ENCODE results near the gene SEC14L2. TPM values are rescaled to one million over a fixed set of nuclear protein-coding genes. Genes with fewer than 3 reads are reported as not detected.

SEC14L2 gene
- total RNA-seq, 4 donors from 2014 or later: 3.0 to 8.8 (median 5.0) TPM

GRCh38 chr22:30469165-30469564 lies 72.3 kb downstream of the SEC14L2 start:
- DNase-seq (ENCODE audit: low spot score): no peak
- no peak for TF ChIP-seq CTCF (IDR thresholded peaks at IDR 0.05)
- no peak for ATAC-seq (ENCODE audit: low FRiP score)

GRCh38 chr22:30470655-30471054 lies 73.8 kb downstream of the SEC14L2 start:
- DNase-seq (ENCODE audit: low spot score): no peak
- no peak for ATAC-seq (ENCODE audit: low FRiP score)
- no peak for TF ChIP-seq CTCF (IDR thresholded peaks at IDR 0.05)

- no peak for DNase-seq (ENCODE audit: low spot score)
- no peak for ATAC-seq (ENCODE audit: low FRiP score)
- TF ChIP-seq CTCF (IDR thresholded peaks at IDR 0.05): no peak
Observed at GRCh38 chr22:30471616-30472318, 74.9 kb downstream of the SEC14L2 start, which contains the start of gene SEC14L3. Gene SEC14L3 (minus strand): TSS chr22:30472017. CDS start chr22:30471958, 59 bp downstream.

GRCh38 chr22:30472994-30473720 lies 76.3 kb downstream of the SEC14L2 start:
- DNase-seq (ENCODE audit: low spot score) (no peak), ATAC-seq (ENCODE audit: low FRiP score) (no peak)
- no peak for TF ChIP-seq CTCF (IDR thresholded peaks at IDR 0.05)

- ATAC-seq (ENCODE audit: low FRiP score) (no peak), DNase-seq (ENCODE audit: low spot score) (no peak)
- TF ChIP-seq CTCF (IDR thresholded peaks at IDR 0.05): no peak
Observed at GRCh38 chr22:30474121-30474520, 77.3 kb downstream of the SEC14L2 start.

Small RNA genes lying within 50 kb of the gene (small RNA-seq; reads per million reads assigned to genes)
- gene AC004832.3 (not detected), gene RNU6-564P (not detected)

Other genes starting within 250 kb of the SEC14L2 start
- 10 to 100 TPM in 2 of 4 donors, 1 to 10 TPM in 2; 1.3 to 74.7 (median 24.4) TPM for gene LIF, start 150.3 kb upstream of the SEC14L2 start, total RNA-seq
- gene OSM, start 130.2 kb upstream of the SEC14L2 start, total RNA-seq: 10 to 100 TPM in 1 of 4 donors, 1 to 10 TPM in 3; 7.1 to 17.8 (median 8.6) TPM
- gene CASTOR1, start 107.5 kb upstream of the SEC14L2 start, total RNA-seq: 10 to 100 TPM in 3 of 4 donors, 1 to 10 TPM in 1; 7.1 to 47.9 (median 21.0) TPM
- gene TBC1D10A, start 70.1 kb upstream of the SEC14L2 start, total RNA-seq: 10 to 100 TPM; 17.5 to 42.1 (median 26.0) TPM
- gene SF3A1, start 40.1 kb upstream of the SEC14L2 start, total RNA-seq: 10 to 100 TPM; 38.5 to 71.7 (median 60.4) TPM
- gene CCDC157, start 40.0 kb upstream of the SEC14L2 start, total RNA-seq: 1 to 10 TPM in 3 of 4 donors, under 1 TPM in 1; 0.95 to 2.7 (median 1.8) TPM
- 10 to 100 TPM in 3 of 4 donors, 1 to 10 TPM in 1; 6.7 to 16.9 (median 11.8) TPM for gene RNF215, start 9.6 kb upstream of the SEC14L2 start, total RNA-seq
- gene MTFP1, start 28.8 kb downstream of the SEC14L2 start, total RNA-seq: 10 to 100 TPM; 11.2 to 14.7 (median 14.1) TPM
- gene SEC14L3, start 75.0 kb downstream of the SEC14L2 start, total RNA-seq: not detected
- gene SEC14L4, start 108.7 kb downstream of the SEC14L2 start, total RNA-seq: under 1 TPM in 1 of 4 donors, not detected in 3; 0.46 TPM
- gene SEC14L6, start 149.7 kb downstream of the SEC14L2 start, total RNA-seq: 1 to 10 TPM in 3 of 4 donors, not detected in 1; 1.3 to 3.9 (median 2.2) TPM
- 1 to 10 TPM in 3 of 4 donors, not detected in 1; 1.4 to 2.5 (median 1.8) TPM for gene GAL3ST1, start 177.6 kb downstream of the SEC14L2 start, total RNA-seq
- gene PES1, start 194.9 kb downstream of the SEC14L2 start, total RNA-seq: 10 to 100 TPM; 50.9 to 99.2 (median 54.0) TPM
- 100 to 1,000 TPM in 1 of 4 donors, 10 to 100 TPM in 3; 61.3 to 139 (median 73.6) TPM for gene TCN2, start 210.2 kb downstream of the SEC14L2 start, total RNA-seq
- gene SLC35E4, start 238.8 kb downstream of the SEC14L2 start, total RNA-seq: 10 to 100 TPM in 1 of 4 donors, 1 to 10 TPM in 3; 4.6 to 14.2 (median 6.2) TPM

Measured in omental fat pad (tissue), 4 donors.